OCI-LY1 (cell line): Measurements from ENCODE around the gene C16orf86.

Source experiments
- CTCF ChIP-seq: fragments of 200-600 bp; sonication (generic), shearing (Covaris generic); IDR thresholded peaks from 2 replicates; pipeline ENCODE4 v1.5.1; 2017; ENCODE audit warnings: mild to moderate bottlenecking, antibody characterized with exemption, low read length, moderate library complexity, mixed read lengths
- EZH2 ChIP-seq: fragments of 200-600 bp; sonication (generic), shearing (Covaris generic); IDR thresholded peaks from 2 replicates; pipeline ENCODE4 v1.8.0; 2017; ENCODE audit warnings: borderline replicate concordance, mixed run types, mild to moderate bottlenecking, antibody characterized with exemption, low read length, moderate library complexity, mixed read lengths

DNA sequence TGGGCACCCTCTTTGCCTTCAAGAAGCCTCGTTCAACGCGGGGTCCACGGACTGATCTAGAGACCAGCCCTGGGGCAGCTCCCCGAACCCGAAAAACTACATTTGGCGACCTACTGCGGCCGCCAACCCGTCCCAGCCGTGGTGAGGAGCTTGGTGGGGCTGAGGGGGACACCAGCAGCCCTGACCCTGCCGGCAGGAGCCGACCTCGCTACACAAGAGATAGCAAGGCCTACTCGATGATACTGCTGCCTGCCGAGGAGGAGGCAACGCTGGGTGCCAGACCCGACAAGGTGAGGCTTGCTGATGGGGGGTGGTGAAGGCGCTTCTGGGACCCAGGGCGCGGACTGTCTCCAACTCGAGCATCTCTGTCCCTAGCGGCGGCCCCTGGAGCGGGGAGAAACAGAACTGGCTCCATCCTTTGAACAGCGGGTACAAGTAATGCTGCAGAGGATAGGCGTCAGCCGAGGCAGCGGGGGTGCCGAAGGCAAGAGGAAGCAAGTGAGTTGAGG is 12.2 kb upstream of the C16orf86 start:
- TF ChIP-seq CTCF (no peak), EZH2 (no peak)
